Measurements from ENCODE around the gene ABAT.
"Not testable (repeated sequence)": the region's sequence is repeated elsewhere in the genome, so short reads cannot be mapped to it uniquely, and the experiment has no call there.

ABAT gene

GRCh38 chr16:8741636-8742035 is 67.2 kb downstream of the ABAT start:
- H3K36me3 ChIP-seq (replicated peaks): no peaks in the 10 kb centered on the region
- no peaks in the 10 kb centered on the region for H3K27me3 ChIP-seq (replicated peaks)
- no peak overlapping the region for H3K4me3 ChIP-seq (ENCODE audit: low read depth, low read length)
- in situ Hi-C loops (cut with HindIII; ENCODE audit: low pct_ligation_motif_present, low sequenced_read_pairs): no loop called here
- DNase-seq: no peak
- H3K27ac ChIP-seq: no peak overlapping the region
- no peak for TF ChIP-seq CTCF (IDR thresholded peaks at IDR 0.05; ENCODE audit: low read depth, low read length, missing control alignments)

GRCh38 chr16:8742068-8742467 is 67.7 kb downstream of the ABAT start:
- H3K4me3 ChIP-seq (ENCODE audit: low read depth, low read length): no peak overlapping the region
- in situ Hi-C loops (cut with HindIII; ENCODE audit: low pct_ligation_motif_present, low sequenced_read_pairs): no loop called here
- H3K27ac ChIP-seq: no peak overlapping the region
- no peaks in the 10 kb centered on the region for H3K27me3 ChIP-seq (replicated peaks)
- no peak for TF ChIP-seq CTCF (IDR thresholded peaks at IDR 0.05; ENCODE audit: low read depth, low read length, missing control alignments)
- H3K36me3 ChIP-seq (replicated peaks): no peaks in the 10 kb centered on the region
- DNase-seq: no peak

- DNase-seq: not testable (repeated sequence)
Measured at GRCh38 chr16:8748944-8749343, 74.5 kb downstream of the ABAT start.

GRCh38 chr16:8751481-8752311 is 77.3 kb downstream of the ABAT start:
- Histone ChIP-seq H3K4me3 (ENCODE audit: low read depth, low read length) (no peak overlapping the region), H3K27me3 (replicated peaks) (no peaks in the 10 kb centered on the region), H3K36me3 (replicated peaks) (no peaks in the 10 kb centered on the region), H3K27ac (no peak overlapping the region)
- DNase-seq: peak; percentile 57
- TF ChIP-seq CTCF (IDR thresholded peaks at IDR 0.05; ENCODE audit: low read depth, low read length, missing control alignments): no peak
- in situ Hi-C loops (cut with HindIII; ENCODE audit: low pct_ligation_motif_present, low sequenced_read_pairs): no loop called here

More at GRCh38 chr16:8748944-8749343, 74.5 kb downstream of the ABAT start:
- H3K27ac ChIP-seq; H3K4me3 ChIP-seq (ENCODE audit: low read depth, low read length); H3K27me3 ChIP-seq (replicated peaks); H3K36me3 ChIP-seq (replicated peaks); in situ Hi-C loops (cut with HindIII; ENCODE audit: low pct_ligation_motif_present, low sequenced_read_pairs): not testable (repeated sequence)

- no peak overlapping the region for H3K4me3 ChIP-seq (ENCODE audit: low read depth, low read length)
- no peak overlapping the region for H3K27ac ChIP-seq
- DNase-seq: no peak
- in situ Hi-C loops (cut with HindIII; ENCODE audit: low pct_ligation_motif_present, low sequenced_read_pairs): no loop called here
- no peaks in the 10 kb centered on the region for H3K27me3 ChIP-seq (replicated peaks)
- TF ChIP-seq CTCF (IDR thresholded peaks at IDR 0.05; ENCODE audit: low read depth, low read length, missing control alignments): no peak
- H3K36me3 ChIP-seq (replicated peaks): no peaks in the 10 kb centered on the region
Measured at GRCh38 chr16:8752706-8753105, 78.3 kb downstream of the ABAT start.

- Histone ChIP-seq H3K36me3 (replicated peaks) (no peaks in the 10 kb centered on the region), H3K27ac (no peak overlapping the region), H3K27me3 (replicated peaks) (no peaks in the 10 kb centered on the region), H3K4me3 (ENCODE audit: low read depth, low read length) (no peak overlapping the region)
- TF ChIP-seq CTCF (IDR thresholded peaks at IDR 0.05; ENCODE audit: low read depth, low read length, missing control alignments): no peak
- no peak for DNase-seq
- in situ Hi-C loops (cut with HindIII; ENCODE audit: low pct_ligation_motif_present, low sequenced_read_pairs): no loop called here
Measured at GRCh38 chr16:8753416-8754054, 79.1 kb downstream of the ABAT start.
